Effector memory CD4-positive, alpha-beta T cell (primary cell): Measurements from ENCODE around the gene CDKL1.
"Not testable (repeated sequence)": the region's sequence is repeated elsewhere in the genome, so short reads cannot be mapped to it uniquely, and the experiment has no call there.

Source experiments
- DNase-seq, 3 donors: peaks; one replicate each; pipeline ENCODE4 v3.0.0-alpha.2; 2020
- H3K27ac ChIP-seq: 2 replicates; pipeline ENCODE4 v1.7.0; 2013; ENCODE audit warnings: mild to moderate bottlenecking, low read length, moderate library complexity; ENCODE audit not compliant: insufficient read depth, poor library complexity, severe bottlenecking
- H3K27me3 ChIP-seq: replicated peaks from 2 replicates; pipeline ENCODE4 v1.7.0; 2013; ENCODE audit warnings: mild to moderate bottlenecking, low read length; ENCODE audit not compliant: insufficient read depth, control insufficient read depth, poor library complexity, severe bottlenecking
- H3K36me3 ChIP-seq: 2 replicates; pipeline ENCODE4 v1.7.0; 2013; ENCODE audit warnings: mild to moderate bottlenecking, low read length, moderate library complexity; ENCODE audit not compliant: control insufficient read depth, insufficient read depth
- H3K4me1 ChIP-seq: 2 replicates; pipeline ENCODE4 v1.7.0; 2013; ENCODE audit warnings: low read length, mild to moderate bottlenecking; ENCODE audit not compliant: control insufficient read depth, insufficient read depth, poor library complexity, severe bottlenecking
- H3K4me3 ChIP-seq: 2 replicates; pipeline ENCODE4 v1.7.0; 2013; ENCODE audit warnings: low read length, low read depth, mild to moderate bottlenecking; ENCODE audit not compliant: insufficient read depth, poor library complexity, severe bottlenecking
- H3K9me3 ChIP-seq: 2 replicates; pipeline ENCODE4 v1.7.0; 2013; ENCODE audit warnings: mild to moderate bottlenecking, low read length, moderate library complexity; ENCODE audit not compliant: control insufficient read depth

CDKL1 gene

DNA sequence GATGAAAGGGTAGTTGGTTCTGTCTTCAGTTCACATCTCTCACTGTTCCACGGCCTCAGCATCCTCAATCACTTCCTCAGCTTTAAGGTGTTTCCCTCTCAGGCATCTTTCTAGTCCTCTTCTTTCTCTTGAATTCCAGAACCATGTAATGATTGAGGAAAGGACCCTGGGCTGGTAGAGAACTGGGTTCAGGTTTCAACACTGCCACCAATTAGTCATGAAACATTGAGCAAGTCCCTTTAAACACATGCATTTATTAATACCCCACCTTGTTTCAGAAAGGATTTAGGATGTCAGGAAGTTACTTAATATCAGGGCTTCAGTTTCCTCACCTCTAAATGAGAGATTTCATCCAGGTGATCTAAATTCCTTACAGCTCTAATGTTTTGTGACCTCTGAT lies 77.4 kb downstream of the CDKL1 start:
- no peaks in the 10 kb centered on the region for H3K4me1 ChIP-seq
- no peaks in the 10 kb centered on the region for H3K27me3 ChIP-seq
- no peaks in the 10 kb centered on the region for H3K9me3 ChIP-seq
- no peak overlapping the region for H3K4me3 ChIP-seq
- DNase-seq: no peak
- H3K27ac ChIP-seq: no peak overlapping the region
- no peaks in the 10 kb centered on the region for H3K36me3 ChIP-seq

DNA sequence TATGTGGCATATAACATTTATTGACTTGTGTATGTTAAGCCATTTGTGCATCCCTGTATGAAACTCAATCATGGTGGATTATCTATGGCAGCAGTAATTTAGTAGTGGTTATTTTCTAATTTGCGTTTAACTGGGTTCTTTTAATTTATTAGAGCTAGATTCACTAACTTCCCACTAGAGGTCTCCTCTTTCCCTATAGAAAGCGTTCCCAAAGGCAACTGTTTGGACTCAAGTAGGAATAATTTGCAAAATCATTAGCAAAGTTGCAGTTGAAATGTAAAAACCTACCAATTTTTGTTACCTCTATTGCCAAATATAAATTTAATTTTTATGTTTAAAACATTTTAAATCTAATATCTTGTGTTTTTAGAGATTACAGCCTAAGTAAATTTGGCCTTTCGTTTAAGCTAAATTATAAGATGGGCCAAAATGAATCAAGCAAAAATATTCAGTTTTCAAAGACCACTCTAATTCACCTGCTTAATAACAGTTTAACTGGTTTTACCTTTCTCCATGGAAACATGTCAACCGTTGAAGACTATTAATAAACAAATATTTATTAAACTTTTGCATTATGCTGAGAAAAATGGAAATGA lies 78.6 kb downstream of the CDKL1 start:
- DNase-seq: no peak
- Histone ChIP-seq H3K36me3 (no peaks in the 10 kb centered on the region), H3K4me3 (no peak overlapping the region), H3K27ac (no peak overlapping the region), H3K27me3 (no peaks in the 10 kb centered on the region), H3K4me1 (peaks cover 2% of the 10 kb centered on the region), H3K9me3 (no peaks in the 10 kb centered on the region)

DNA sequence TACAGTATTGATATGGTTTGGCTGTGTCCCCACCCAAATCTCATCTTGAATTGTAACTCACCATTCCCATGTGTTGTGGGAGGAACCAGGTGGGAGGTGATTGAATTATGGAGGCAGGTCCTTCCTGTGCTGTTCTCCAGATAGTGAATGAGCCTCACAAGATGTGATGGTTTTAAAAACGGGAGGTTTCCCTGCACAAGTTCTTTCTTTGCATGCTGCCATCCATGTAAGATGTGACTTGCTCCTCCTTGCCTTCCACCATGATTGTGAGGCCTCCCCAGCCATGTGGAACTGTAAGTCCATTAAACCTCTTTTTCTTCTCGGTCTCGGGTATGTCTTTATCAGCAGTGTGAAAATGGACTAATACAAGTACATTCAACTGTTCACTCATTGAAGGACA lies 82.6 kb downstream of the CDKL1 start:
- not testable (repeated sequence) for H3K4me3 ChIP-seq, H3K4me1 ChIP-seq

DNA sequence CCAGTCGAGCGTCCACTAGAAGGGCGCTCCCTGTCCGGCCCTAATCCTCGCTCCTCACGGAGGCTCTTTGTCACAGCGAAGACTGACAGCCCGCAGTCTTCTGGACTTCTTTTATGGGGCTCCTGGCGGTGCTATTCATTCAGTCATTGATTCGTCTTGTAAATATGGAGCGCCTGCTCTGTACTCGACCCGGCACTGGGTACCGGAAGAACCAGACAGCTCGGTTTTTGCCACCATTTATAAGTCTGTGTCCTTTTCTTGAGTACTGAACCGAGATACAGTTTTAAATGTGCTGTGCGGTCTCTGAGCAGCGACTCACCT lies 84.0 kb downstream of the CDKL1 start:
- Histone ChIP-seq H3K36me3 (no peaks in the 10 kb centered on the region), H3K27ac (peak overlapping the region; percentile 88), H3K4me3 (peak overlapping the region; percentile 84), H3K4me1 (peaks cover 10% of the 10 kb centered on the region), H3K27me3 (no peaks in the 10 kb centered on the region), H3K9me3 (no peaks in the 10 kb centered on the region)
- peak in 1 of 3 donors; percentile 29 for DNase-seq

More for the DNA sequence above, 82.6 kb downstream of the CDKL1 start:
- not testable (repeated sequence) for DNase-seq, H3K27ac ChIP-seq, H3K9me3 ChIP-seq, H3K36me3 ChIP-seq, H3K27me3 ChIP-seq

DNA sequence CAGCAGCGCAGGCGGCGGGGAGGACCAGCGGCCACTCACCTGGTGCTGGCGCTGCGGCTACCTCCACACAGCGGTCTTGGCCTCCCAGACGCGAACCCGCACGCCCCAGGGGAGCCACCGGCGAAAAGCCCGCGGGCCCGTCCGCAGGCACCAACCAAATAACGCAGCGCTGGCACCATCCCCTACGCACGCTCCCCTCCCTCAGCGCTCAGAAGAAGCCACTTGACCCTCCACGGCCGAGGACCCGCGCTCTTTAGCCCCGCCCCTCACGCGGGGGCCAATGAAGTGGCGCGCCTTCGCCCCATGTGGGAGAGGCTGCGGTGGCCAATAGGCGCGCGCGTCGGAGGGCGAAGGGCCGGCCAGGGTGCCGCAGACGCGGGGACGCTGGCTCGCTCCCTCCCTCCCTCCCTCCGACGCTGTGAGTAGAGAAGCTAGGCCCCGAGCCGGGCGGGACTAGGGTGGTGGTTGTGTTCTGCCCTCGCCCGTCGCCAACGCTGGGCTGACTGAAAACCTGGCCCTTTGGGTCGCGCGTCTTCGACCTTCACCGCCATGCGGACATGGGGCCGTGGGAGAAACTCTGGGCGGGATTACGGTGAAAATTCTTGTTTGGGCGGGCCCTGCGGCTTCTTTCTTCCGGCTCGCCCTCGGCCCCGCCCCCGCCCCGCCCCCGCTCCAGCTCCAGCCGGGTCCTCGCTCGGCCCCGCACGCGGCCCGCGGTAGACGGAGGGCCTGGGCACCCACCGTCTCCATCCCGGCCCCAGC lies 84.5 kb downstream of the CDKL1 start, which contains the start of the genes DMAC2L and L2HGDH:
TSS of gene DMAC2L (plus strand) at position 353 of the 762 bp plus-strand sequence. CDS start 9,164 bp downstream, outside the sequence.
TSS of gene L2HGDH (minus strand) at position 258 of the 762 bp plus-strand sequence. CDS start at position 179, 79 bp downstream.
- DNase-seq: peak; percentile 75 to 84 (median 84)
- Histone ChIP-seq H3K4me3 (peak within 1 kb of the TSS; percentile 84), H3K27me3 (no peaks in the 10 kb centered on the region), H3K4me1 (peaks cover 10% of the 10 kb centered on the region), H3K36me3 (no peaks in the 10 kb centered on the region), H3K27ac (peak within 1 kb of the TSS; percentile 88), H3K9me3 (no peaks in the 10 kb centered on the region)

DNA sequence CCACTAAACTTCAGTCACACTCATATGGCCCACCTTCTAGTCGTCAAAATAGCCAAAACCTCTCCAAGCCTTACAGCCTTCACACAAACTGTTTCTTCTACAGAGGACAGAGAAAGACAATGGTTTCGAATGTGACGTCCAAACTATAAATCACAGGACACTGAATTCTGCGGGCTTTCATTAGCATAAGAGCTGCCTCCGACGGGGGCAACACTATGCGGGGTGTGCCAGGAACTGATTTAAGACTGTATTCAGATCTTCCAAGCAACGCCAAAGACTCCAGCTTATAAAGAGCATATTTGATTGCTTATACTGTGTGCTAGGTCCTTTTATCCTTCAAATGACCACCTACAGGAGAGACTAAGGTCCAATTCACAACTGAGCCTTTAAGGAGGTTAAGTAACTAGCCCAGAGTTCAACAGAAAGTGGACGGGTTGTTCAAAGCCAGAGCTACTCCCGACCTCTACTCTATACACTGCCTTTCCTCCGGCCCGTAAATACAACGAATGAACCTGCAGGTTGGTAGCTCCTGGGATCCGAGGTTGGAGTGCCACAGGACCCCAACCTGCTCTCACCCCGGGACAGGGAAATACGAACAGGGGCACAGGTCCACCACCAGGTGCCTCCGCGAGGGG lies 85.2 kb downstream of the CDKL1 start:
- Histone ChIP-seq H3K27me3 (no peaks in the 10 kb centered on the region), H3K4me3 (peak overlapping the region; percentile 84), H3K27ac (peak overlapping the region; percentile 88), H3K9me3 (no peaks in the 10 kb centered on the region), H3K36me3 (no peaks in the 10 kb centered on the region), H3K4me1 (peaks cover 10% of the 10 kb centered on the region)
- no peak for DNase-seq

DNA sequence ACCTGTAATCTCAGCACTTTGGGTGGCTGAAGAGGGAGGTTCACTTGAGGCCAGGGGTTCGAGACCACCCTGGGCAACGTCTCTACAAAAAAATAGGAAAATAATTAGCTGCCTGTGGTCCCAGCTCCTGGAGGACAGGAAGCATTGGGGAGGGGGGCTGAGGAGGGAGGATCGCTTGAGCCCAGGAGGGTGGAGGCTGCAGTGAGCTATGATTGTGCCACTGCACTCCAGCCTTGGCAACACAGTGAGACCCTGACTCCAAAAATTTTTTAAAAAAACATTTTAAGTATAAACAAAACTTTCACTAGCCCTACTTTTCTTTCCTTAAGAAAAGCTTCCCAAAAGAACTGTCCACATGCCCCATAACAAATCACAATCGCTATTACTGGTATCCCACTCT lies 86.2 kb downstream of the CDKL1 start:
- DNase-seq: no peak
- no peaks in the 10 kb centered on the region for H3K27me3 ChIP-seq
- H3K36me3 ChIP-seq: no peaks in the 10 kb centered on the region
- H3K4me1 ChIP-seq: peaks cover 10% of the 10 kb centered on the region
- H3K4me3 ChIP-seq: no peak overlapping the region
- H3K9me3 ChIP-seq: no peaks in the 10 kb centered on the region
- H3K27ac ChIP-seq: no peak overlapping the region

DNA sequence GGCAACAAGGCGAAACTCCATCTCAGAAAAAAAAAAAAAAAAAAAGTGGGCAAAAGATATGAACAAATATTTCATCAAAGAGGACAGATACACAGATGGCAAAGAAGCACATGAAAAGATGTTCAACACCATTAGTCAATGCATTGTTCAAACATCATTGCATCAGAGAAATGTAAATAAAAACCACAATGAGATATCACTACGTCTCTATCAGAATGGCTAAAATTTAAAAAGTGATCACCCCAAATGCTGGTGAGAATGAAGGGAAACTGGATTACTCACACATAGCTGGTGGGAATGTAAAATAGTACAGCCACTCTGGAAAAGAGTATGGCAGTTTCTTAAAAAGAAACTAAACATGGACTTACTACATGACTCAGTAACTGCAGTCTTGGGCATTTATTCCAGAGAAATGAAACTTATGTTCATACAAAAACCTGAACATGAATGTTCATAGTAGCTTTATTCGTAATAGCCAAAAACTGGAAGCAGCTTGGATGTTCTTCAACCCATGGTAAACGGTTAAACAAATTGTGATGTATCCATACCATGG lies 88.2 kb downstream of the CDKL1 start:
- no peak overlapping the region for H3K27ac ChIP-seq
- H3K36me3 ChIP-seq: no peaks in the 10 kb centered on the region
- no peak overlapping the region for H3K4me3 ChIP-seq
- H3K9me3 ChIP-seq: no peaks in the 10 kb centered on the region
- peaks cover 10% of the 10 kb centered on the region for H3K4me1 ChIP-seq
- no peaks in the 10 kb centered on the region for H3K27me3 ChIP-seq
- no peak for DNase-seq

DNA sequence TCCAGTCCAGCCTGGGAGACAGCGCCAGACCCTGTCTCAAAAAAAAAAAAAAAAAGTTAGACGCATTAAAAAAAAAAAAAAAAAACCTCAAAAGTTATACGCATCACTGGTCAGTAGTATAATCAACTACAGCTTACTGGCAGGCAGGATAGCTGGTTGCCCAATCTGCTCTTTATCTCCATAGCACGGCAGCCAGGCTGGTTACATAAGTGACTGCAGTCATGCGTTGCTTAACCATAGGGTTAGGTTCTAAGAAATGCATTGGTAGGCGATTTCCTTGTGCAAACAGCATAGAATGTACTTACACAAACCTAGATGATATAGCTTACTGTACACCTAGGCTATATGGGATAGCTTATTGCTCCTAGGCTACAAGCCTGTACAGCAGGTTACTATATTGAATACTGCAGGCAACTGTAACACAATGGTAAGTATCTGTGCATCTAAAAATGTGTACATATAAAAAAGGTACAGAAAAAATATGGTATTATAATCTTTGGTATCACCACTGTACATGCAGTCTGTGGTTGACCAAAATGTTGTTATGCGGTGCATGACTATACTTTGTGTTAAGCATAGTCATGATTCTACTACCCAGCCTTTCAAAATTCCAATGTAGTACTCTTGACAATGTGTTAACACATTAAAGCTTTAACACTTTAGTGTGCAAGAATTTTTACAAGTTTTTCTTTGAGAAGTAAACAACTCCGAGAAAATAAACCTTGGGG lies 92.8 kb downstream of the CDKL1 start:
- no peak overlapping the region for H3K4me3 ChIP-seq

More for the DNA sequence above, 92.8 kb downstream of the CDKL1 start:
- no peaks in the 10 kb centered on the region for H3K36me3 ChIP-seq
- no peaks in the 10 kb centered on the region for H3K9me3 ChIP-seq
- H3K4me1 ChIP-seq: no peaks in the 10 kb centered on the region
- DNase-seq: no peak
- H3K27ac ChIP-seq: no peak overlapping the region
- H3K27me3 ChIP-seq: no peaks in the 10 kb centered on the region
